GM04503 (cell line): Measurements from ENCODE around the gene PTPN3.

Experiments used
- DNase-seq: peaks from one replicate; pipeline ENCODE4 v3.0.0-alpha.2; 2012; ENCODE audit warnings: low read depth

The PTPN3 gene

DNA sequence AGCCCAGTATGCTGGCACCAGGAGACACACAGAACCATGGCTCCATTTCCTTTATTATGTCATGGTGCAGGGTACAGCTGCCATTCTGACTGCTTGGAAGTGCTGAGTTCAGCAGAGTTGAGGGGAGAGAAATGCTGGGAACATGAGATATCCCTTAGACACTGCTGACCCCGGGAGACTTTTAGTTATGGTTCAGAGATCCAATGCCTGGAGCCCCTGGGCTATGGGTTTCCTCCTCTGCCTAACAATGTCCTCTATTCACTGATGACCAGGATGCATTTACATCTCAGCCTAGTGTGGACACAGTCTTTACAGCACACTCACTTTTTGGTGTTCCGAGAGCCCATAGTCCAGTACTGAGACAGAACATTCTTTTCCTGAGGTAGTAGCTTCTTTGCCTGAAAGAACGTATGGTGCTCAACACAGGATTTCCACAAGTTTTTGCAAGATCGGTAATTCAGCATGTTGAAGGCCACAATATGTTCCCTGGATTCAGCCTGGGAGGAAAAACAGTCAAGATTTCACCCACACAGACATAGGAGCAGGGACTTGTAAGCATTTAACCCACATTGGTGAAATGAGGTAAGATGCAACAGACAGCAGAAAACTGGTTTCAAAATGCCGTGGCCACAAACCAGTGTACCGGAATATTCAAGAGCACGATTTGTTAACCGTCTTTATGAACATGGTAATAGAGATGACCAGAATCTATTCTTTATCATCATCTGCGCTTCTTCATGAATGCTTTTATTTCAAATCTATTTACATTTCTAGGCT is 71.3 kb downstream of the PTPN3 start:
- DNase-seq: no peak

DNA sequence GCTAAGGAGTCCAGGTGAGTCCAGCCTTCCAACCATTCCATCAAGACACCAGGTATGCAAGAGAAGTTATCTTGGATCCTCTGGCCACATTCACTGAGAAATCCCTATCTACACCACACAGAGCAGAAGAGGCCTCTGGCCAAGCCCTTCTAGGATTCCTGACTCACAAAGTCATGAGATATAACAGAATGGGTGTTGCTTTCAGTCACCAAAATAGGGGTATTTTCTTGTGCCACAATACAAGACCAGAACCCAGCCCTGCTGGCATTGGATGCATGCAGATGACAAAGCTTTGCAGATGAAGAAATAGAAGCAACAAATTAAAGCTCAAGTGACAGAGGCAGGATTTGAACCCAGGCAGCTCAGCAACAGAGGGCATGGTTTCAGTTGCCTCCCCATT is 73.5 kb downstream of the PTPN3 start:
- no peak for DNase-seq

DNA sequence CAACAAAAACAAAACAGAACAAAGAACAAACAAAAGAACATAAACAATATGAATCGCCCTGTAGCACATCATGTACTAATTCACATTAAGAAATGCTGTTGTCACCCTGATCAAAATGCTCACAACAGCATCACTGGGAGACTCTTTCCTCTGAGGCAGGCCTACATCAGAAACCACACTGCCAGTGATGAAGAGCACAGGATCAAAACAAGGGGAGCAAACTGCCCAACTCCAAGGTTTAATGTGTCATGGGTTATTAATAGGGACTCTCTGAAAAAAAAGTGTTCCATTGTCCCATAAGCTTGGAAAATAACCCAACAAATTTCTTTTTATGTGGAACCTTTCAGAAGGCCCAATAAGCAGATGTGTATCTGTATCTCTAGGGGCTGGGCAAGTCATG is 74.2 kb downstream of the PTPN3 start:
- no peak for DNase-seq

DNA sequence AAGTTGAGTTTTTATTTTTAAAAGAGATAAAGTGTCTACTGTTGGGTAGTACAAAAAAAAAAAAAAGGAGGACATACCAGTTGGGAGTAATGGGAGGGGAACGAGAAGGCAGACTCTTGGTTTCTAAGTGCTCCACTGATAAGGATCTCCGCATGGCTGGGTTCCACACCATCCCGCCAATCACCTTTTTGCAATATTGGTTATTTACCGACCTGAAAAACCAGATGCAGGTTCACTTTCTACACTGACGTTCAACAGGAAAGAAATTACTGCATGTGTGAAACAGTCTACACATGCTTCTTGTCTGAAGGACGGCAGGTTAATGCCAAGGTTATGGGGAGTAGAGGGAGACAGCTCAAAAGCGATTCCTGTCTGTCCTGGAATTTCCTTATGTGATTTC is 75.5 kb downstream of the PTPN3 start:
- DNase-seq: no peak

DNA sequence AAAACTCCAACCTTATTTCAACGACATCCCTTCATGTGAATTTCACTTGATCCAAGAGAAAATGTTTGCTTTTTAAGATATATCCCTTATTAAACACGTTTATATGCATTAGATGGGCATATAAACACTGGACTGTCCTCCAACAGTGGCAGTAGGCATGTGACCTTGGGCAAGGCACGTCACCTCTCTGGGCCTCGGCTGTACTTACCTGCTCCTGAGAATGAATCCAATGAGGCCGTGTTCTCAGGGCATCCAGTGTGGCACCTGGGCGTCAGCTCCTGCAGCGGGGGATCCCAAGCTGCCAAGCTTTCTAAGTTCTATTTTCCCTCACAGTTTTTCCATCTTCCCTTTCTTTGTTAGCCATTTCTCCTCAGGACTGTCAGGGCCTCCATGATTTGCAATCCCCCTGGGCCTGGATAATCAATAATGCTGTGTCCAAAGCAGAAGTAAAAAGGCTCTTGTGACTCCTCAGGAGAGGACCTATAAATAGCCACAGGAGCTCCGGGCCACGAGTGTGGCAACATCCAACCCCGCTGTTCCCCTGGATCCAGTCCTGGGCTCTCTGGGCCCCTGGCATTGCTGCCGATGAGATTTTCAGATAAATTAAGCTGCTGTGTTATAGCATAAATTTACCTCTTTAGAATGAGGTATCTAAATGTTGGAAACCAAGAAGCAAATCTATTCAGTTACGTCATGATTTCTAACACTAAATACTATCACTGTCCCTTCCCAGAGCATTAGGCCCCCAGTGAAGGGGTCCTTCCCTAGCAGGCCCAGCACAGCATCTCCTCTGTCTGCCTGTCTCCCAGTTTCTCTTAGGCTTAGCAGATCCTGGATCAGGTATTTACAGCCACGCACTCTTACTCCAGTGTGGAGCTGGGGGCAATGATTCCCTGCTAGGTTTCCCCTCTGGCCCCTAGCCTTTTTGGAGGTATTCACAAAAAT is 76.8 kb downstream of the PTPN3 start:
- DNase-seq: no peak

DNA sequence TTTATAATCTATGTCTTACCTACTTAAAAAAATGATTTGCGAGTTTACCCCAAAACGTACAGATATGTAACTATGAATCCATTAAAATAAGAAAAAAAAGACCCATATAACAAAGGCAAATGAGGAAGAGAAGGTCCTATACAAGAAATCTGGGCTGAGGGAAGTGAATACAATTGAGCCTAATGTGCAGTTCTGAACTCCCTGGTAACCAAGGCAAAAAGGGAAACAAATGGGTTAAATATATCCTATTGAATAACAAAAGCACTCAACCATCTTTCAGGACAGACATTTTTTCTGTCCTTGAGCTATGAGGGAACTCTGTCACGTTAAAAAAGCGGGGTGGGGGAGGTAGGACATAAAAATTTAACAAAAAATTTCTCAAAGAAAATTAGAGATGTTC is 78.6 kb downstream of the PTPN3 start:
- DNase-seq: no peak

DNA sequence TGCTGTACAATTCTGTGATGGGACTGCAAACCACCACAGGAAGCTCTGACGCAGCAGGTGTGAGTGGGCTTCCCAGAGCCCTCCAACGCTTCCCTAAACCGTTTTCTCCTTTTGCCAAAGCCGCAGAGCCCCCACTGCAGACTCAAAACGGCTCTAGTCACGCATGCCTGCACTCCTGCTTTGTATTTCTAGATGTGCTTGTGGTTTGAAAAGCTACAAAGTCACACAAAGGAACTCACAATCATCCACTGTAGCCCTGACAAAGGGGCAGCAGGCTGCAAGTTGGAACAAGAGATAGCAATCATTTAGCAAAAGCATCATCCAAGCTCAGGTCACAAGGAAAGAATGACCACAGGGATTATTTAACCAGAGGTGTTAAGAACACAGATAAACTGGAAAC is 79.3 kb downstream of the PTPN3 start:
- DNase-seq: no peak

DNA sequence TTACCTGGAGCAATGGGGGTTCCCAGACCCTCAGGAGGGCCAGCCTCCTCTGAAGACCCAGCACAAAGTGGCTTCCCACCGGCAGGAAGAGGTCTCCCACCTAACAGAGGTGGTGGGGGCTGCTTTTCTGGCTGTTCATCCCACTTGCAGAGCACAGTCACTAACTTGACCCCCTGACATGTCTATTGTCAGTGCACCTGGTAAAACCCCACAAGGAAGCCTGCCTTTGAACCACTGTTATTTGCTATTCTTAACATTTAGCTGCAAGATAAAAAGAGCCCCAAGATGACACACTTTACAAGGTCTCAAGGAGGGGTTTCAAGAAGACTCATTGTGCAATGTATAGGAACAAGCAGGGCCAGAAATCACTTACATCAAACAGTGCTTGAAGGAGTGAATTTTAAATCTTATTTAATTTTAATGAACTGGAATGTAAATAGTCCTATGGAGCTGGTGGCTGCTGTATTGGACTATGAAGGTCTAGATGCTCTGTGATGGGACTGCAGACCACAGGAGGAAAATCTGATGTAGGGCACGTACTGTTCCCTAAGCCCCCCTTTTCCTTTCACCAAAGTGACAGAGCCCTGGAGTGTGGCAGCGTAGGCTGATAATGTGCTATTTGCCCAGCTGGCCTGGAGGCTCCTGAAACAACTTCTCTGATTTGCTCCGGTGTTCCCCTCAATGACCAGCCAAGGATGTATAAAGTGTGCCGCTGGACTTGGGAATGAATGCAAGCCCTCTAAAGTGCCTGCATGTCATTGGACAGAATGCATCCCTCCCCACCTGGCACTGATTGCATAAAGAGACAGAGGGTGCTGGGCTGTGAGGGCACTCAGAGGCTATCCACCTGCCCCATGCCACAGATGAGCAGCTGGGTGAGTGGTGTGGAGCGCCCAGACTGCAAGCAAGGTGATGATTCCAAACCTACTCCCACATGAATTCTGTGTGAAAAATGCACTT is 80.2 kb downstream of the PTPN3 start:
- DNase-seq: no peak

DNA sequence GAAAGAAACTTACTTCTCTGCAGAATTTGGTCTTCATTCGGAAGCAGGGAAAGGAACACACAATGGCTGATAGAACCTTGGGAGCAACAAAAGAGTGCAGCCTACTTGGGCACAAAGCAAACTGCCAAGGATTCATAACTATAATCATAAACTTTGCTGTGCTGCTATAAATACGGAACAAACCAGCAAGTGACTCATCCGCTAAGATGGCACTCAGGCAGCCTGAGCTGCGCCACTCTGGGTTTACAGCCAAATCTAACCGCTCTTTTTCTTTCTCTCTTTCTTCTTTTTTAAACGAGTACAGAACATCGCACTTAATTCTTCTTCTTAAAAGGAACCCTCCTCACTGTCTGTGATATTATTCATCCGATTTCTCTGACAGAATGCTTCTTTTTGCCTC is 81.1 kb downstream of the PTPN3 start:
- no peak for DNase-seq

DNA sequence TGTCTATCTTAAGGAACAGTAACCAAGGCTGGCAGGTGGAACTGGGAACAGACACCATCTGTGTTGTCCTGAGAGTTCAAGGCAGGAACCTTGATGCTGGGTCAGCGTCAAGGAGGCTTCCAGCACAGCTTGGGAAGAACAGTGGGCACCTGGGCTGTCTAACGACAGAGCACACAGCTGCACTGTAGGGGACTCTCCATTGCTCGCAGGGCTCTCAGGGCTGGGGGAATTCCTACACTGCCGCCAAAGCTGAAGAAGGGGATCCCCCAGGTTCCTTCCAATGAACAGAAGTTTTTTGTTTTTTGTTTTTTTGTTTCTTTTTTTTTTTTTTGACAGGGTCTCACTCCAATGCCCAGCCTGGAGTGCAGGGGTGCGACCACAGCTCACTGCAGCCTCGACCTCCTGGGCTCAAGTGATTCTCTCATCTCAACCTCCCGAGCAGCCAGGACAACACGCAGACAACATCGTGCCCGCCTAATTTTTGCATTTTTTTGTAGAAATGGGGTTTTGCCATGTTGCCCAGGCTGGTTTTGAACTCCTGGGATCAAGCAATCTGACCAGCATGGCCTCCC is 81.9 kb downstream of the PTPN3 start:
- no peak for DNase-seq

DNA sequence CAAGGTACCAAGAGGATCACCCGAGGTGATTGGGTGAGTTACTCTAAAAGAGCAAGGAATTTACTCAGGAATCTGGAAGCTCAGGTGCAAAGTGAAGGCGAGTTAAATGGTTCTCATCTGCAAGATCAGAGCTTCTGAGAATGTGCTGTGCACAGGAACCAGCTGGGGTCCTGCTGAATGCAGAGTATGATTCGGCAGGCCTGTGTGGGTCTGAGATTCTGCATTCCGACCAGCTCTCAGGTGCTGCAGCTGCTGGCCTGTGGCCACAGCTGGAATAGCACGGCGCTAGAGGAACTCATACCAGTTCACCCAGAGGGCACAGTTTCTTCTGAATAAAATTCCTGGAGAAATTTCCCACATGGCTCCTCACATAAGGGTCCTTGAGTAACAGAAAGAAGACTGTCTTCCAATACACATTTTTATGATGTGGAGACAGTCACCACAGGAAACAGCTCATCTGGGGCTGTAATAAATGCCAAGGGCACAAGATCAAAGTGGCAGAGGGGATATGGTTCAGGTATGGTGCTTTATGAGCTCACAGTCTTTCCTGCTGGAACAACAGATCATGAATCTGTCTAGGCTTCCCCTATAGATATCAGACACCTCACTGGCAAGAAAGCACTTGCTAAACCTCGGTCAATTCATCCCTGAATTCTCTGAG is 83.9 kb downstream of the PTPN3 start:
- no peak for DNase-seq

DNA sequence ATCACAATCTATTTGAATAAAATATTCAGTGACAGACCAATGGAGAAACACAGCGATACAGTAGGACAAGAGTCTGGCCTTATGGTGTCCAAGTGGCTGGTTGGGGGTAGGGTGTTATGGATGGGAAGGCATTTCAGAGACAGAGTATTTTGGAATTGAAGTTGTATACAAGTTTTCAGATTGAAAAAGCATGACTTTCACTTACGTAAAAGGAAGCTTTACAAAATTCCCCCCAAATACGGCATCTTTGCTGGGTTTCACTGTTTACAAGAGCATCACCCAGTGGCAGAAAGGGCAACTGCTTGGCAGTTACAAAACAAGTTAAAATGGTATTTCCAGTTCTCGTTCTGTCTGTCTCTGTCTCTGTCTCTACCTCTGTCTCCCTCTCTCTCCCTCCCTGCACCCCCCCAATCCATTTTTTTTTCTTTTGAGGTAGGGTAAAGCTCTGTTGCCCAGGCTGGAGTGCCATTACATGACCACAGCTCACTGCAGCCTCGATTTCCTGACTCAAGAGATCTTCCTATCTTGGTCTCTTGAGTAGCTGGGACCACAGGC is 86.2 kb downstream of the PTPN3 start:
- no peak for DNase-seq

DNA sequence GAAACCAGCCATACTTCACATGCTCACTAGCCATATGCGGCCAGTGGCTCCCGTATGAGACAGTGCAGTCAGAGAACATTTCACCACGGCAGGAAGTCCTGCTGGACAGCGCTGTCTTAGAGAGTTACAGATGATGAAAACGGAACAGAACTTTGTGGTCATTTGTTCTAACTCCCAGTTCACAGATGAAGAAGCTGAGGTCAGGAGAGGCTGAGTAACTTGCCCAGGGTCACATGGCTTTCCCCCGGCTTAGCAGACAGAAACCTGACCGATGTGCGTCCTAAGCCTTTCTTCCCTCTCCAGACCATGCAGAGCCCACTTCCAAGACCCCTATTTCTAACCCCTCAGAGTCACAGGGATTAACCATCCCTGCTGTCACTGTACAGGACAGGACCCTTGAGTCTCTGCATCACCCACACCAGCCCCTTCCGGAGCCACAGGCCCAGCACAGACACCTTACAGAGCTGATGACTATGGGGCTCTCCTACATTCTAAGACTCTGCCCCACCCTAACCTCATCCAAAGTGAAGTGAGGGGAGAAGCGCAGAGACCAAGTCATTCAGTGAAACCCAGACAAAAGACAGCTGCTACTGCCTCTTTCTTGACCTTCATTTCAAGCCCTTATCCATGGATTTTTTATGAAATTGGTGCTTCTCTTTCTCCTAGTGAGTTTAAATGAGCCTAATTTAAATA is 86.9 kb downstream of the PTPN3 start:
- no peak for DNase-seq

DNA sequence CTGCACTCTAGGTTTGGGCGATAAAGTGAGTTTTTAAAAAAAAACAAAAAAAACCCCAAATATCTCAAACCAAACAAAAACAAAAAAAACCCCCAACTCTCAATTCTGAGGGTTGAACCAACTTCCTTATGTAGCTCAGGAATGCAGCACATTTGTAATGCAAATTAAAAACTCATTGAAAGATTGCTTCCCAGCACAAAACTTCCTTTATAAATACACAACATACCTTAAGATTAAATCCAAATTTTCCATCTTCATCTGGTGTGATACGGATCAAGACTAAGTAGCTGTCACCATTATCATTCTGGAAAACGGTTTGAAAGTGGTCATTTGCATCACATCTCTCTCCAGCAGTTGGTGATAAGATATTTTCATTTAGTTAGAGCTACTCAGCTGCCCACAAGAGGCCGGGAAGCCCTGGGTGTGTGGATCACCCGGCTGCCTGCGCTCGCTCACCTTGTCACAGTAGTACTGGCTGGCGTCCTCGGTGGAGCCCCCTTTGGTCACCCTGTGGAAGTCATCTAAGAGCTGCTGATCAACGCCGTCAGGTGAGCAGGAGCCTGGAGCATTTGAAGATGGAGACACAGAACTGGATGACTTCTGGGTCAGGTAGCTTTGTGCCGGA is 88.2 kb downstream of the PTPN3 start:
- DNase-seq: no peak

DNA sequence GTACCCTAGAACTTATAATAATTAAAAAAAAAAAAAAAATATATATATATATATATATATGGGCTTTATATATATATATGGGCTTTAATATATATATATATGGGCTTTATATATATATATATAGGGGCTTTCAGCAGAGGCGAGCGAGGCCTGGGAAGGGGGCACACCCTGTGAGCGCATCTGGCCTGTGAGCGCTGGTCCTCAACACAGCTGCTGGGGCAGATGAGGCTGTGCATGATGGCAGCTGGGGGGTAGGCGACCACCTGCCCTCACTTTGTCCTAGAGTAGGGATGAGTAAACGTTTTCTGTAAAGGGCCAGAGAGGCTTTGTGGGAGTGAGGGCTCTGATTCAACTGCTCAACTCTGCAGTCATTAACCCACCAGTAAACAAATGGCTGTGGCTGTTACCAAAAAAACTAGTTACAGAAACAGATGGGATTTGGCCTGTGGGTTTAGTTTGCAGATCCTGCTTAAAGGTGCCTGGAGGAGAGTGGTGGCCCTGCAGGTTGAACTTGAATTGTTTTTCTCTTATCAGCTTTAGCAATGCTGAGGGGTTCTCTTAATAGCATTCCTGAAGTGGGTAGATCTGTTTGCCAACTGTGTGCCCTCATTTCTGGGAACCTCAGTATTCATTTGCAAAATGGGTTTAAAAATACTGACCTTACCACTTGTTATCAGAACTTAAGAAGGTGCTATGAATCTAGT is 89.2 kb downstream of the PTPN3 start:
- DNase-seq: no peak

DNA sequence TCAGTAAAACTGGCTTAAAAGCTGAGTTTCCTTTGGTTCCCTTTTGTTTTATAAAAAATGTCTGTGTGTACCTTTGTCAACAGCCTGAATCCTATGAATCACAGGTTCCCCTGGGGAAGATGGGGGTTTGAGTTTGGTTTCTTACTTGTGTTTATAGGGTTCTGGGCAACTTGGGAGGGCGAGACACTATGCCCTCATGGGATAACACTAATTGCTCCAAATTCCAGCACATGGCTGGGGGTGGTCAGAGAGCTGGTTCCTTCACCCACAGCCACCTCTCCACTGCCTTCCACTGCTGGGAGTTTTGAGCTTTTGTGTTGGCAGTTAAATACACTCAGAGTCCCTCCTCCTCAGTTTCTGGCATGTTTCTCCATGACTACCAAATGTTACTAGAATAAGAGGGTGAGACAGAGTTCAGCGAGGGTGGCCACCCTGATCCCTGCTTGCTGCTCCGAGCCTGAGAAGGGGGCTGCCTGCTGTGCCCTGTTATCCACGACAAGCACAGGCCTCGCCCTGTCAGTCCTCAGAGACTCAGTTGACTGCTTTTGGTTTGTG is 94.3 kb downstream of the PTPN3 start:
- DNase-seq: no peak

DNA sequence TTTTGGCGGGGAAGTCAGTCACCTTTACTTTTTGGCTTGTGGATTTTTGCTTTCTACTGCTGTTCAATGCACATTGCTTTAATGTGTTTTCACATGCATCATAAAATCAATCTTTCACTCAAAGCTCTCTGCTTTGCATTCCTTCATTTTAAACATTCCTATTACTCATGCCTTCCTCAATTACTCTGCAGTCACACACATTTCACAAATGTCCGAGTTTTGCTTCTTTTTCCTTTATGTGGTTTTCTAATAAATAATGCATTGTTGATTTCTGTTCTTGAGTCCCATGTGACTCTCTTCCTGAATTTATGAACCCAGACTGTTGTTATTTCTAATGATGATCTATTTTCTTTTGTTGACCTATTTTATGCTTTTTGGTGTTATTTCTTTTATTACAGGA is 95.0 kb downstream of the PTPN3 start:
- DNase-seq: peak; percentile 13

DNA sequence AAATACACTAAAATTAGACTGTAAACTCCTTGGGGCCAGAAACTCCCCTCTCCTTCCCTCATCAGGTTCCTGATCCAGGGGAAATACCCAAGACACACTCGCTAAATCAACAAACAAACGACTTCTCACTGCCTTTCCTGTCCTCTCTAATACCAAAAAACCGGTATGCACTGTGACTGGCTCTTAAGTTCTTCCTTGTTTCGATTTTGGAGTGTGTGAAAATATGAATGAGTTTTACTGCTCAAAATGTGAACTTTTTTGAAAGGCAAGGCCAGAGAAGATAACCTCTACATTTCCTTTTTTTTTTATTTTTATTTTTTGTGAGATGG is 96.2 kb downstream of the PTPN3 start:
- no peak for DNase-seq
